ENCODE data around the gene ECEL1.

The ECEL1 gene

GRCh38 chr2:232496501-232497270, 9.1 kb upstream of the ECEL1 start:
- Histone ChIP-seq H3K4me1 (ENCODE audit: low read depth, poor library complexity, severe bottlenecking) (no peaks in the 10 kb centered on the region), H3K4me3 (IDR thresholded peaks at IDR 0.05; ENCODE audit: insufficient read depth, low read depth, low read length) (no peak overlapping the region), H3K9ac (no peak overlapping the region), H3K27me3 (ENCODE audit: insufficient read depth, low read depth) (peaks cover 4% of the 10 kb centered on the region; the same call in 1 of the 2 replicates), H3K27ac (no peak overlapping the region), H3K4me2 (no peak overlapping the region), H2AFZ (ENCODE audit: low read depth) (no peak overlapping the region), H4K20me1 (ENCODE audit: insufficient read depth) (no peaks in the 10 kb centered on the region), H3K79me2 (ENCODE audit: insufficient read depth, low read depth) (no peaks in the 10 kb centered on the region), H3K36me3 (ENCODE audit: insufficient read depth) (no peaks in the 10 kb centered on the region)
- no peak for TF ChIP-seq CTCF (conservative IDR thresholded peaks at IDR 0.05; ENCODE audit: low read depth, low read length)

- H3K79me2 ChIP-seq (ENCODE audit: insufficient read depth, low read depth) = no peaks in the 10 kb centered on the region
- no peaks in the 10 kb centered on the region for H3K4me1 ChIP-seq (ENCODE audit: low read depth, poor library complexity, severe bottlenecking)
- H4K20me1 ChIP-seq (ENCODE audit: insufficient read depth) = no peaks in the 10 kb centered on the region
- H3K9ac ChIP-seq = no peak overlapping the region
- H3K4me2 ChIP-seq = no peak overlapping the region
- H3K36me3 ChIP-seq (ENCODE audit: insufficient read depth) = no peaks in the 10 kb centered on the region
- TF ChIP-seq CTCF (conservative IDR thresholded peaks at IDR 0.05; ENCODE audit: low read depth, low read length) = no peak
- H3K4me3 ChIP-seq (IDR thresholded peaks at IDR 0.05; ENCODE audit: insufficient read depth, low read depth, low read length) = no peak overlapping the region
- no peaks in the 10 kb centered on the region; the same call in 1 of the 2 replicates for H3K27me3 ChIP-seq (ENCODE audit: insufficient read depth, low read depth)
- no peak overlapping the region for H2AFZ ChIP-seq (ENCODE audit: low read depth)
- no peak overlapping the region for H3K27ac ChIP-seq
Observed at GRCh38 chr2:232495292-232495691, 7.7 kb upstream of the ECEL1 start.

DNA sequence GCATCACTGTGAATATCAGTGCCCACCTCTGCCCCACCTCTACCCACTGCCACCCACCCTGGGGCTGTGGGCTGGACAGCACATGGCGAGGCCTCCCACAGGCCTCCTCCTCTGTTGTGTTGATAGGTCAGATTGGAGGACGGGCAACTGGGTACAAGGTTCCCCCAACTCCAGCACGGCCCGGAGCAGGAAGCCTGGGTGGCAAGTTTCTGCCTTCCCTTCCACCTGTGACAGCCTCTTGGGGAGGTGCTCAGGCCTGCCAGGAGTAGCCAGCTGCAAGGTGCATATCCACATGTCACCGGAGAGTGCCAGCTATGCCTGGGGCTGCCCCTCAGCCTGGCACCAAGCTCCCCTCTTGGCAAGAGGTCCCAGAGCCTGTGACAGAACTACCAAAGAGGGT, 6.9 kb upstream of the ECEL1 start:
- no peak for TF ChIP-seq CTCF (conservative IDR thresholded peaks at IDR 0.05; ENCODE audit: low read depth, low read length)
- Histone ChIP-seq H3K4me1 (ENCODE audit: low read depth, poor library complexity, severe bottlenecking) (no peaks in the 10 kb centered on the region), H3K9ac (no peak overlapping the region), H3K4me3 (IDR thresholded peaks at IDR 0.05; ENCODE audit: insufficient read depth, low read depth, low read length) (no peak overlapping the region), H3K4me2 (no peak overlapping the region), H3K27me3 (ENCODE audit: insufficient read depth, low read depth) (no peaks in the 10 kb centered on the region; the same call in 1 of the 2 replicates), H4K20me1 (ENCODE audit: insufficient read depth) (no peaks in the 10 kb centered on the region), H2AFZ (ENCODE audit: low read depth) (no peak overlapping the region), H3K36me3 (ENCODE audit: insufficient read depth) (no peaks in the 10 kb centered on the region), H3K27ac (no peak overlapping the region), H3K79me2 (ENCODE audit: insufficient read depth, low read depth) (no peaks in the 10 kb centered on the region)

- Histone ChIP-seq H3K4me1 (ENCODE audit: low read depth, poor library complexity, severe bottlenecking) (no peaks in the 10 kb centered on the region), H3K27ac (no peak overlapping the region), H3K36me3 (ENCODE audit: insufficient read depth) (no peaks in the 10 kb centered on the region), H4K20me1 (ENCODE audit: insufficient read depth) (no peaks in the 10 kb centered on the region), H3K27me3 (ENCODE audit: insufficient read depth, low read depth) (no peaks in the 10 kb centered on the region; the same call in 1 of the 2 replicates), H3K9ac (no peak overlapping the region), H3K79me2 (ENCODE audit: insufficient read depth, low read depth) (no peaks in the 10 kb centered on the region), H3K4me3 (IDR thresholded peaks at IDR 0.05; ENCODE audit: insufficient read depth, low read depth, low read length) (no peak overlapping the region), H2AFZ (ENCODE audit: low read depth) (no peak overlapping the region), H3K4me2 (no peak overlapping the region)
- TF ChIP-seq CTCF (conservative IDR thresholded peaks at IDR 0.05; ENCODE audit: low read depth, low read length) = no peak
Observed at GRCh38 chr2:232493701-232494474, 6.3 kb upstream of the ECEL1 start.

All from KMS-11 (cell line).